ENCODE data around the gene CFAP65.

Gene CFAP65

GRCh38 chr2:219056176-219056895, 15.0 kb upstream of the CFAP65 start:
- TF ChIP-seq POLR2AphosphoS5 (IDR thresholded peaks at IDR 0.05; ENCODE audit: low read depth, low read length), result no peak
- no peak for TF ChIP-seq SPI1 (IDR thresholded peaks at IDR 0.05; ENCODE audit: low read depth, low read length)
- TF ChIP-seq POLR2A (IDR thresholded peaks at IDR 0.05; ENCODE audit: low read depth, low read length), result no peak
- TF ChIP-seq POU2F2 (IDR thresholded peaks at IDR 0.05; ENCODE audit: low read depth, low read length), result no peak
- TF ChIP-seq TAF1 (IDR thresholded peaks at IDR 0.05; ENCODE audit: low read depth, low read length), result no peak
- TF ChIP-seq PAX5 (IDR thresholded peaks at IDR 0.05; ENCODE audit: insufficient read depth, low read length, severe bottlenecking), result no peak
- DNase-seq (ENCODE audit: insufficient read length, low spot score) (no peak), FAIRE-seq (no peak)

GRCh38 chr2:219054956-219055903, 13.9 kb upstream of the CFAP65 start:
- no peak for FAIRE-seq
- no peak for TF ChIP-seq TAF1 (IDR thresholded peaks at IDR 0.05; ENCODE audit: low read depth, low read length)
- no peak for TF ChIP-seq POLR2A (IDR thresholded peaks at IDR 0.05; ENCODE audit: low read depth, low read length)
- no peak for TF ChIP-seq PAX5 (IDR thresholded peaks at IDR 0.05; ENCODE audit: insufficient read depth, low read length, severe bottlenecking)
- no peak for TF ChIP-seq POLR2AphosphoS5 (IDR thresholded peaks at IDR 0.05; ENCODE audit: low read depth, low read length)
- no peak for TF ChIP-seq SPI1 (IDR thresholded peaks at IDR 0.05; ENCODE audit: low read depth, low read length)
- TF ChIP-seq POU2F2 (IDR thresholded peaks at IDR 0.05; ENCODE audit: low read depth, low read length), result no peak
- DNase-seq (ENCODE audit: insufficient read length, low spot score), result no peak

GRCh38 chr2:219049282-219049681, 8.0 kb upstream of the CFAP65 start:
- FAIRE-seq (no peak), DNase-seq (ENCODE audit: insufficient read length, low spot score) (no peak)
- TF ChIP-seq POU2F2 (IDR thresholded peaks at IDR 0.05; ENCODE audit: low read depth, low read length) (no peak), POLR2AphosphoS5 (IDR thresholded peaks at IDR 0.05; ENCODE audit: low read depth, low read length) (no peak), PAX5 (IDR thresholded peaks at IDR 0.05; ENCODE audit: insufficient read depth, low read length, severe bottlenecking) (no peak), SPI1 (IDR thresholded peaks at IDR 0.05; ENCODE audit: low read depth, low read length) (no peak), POLR2A (IDR thresholded peaks at IDR 0.05; ENCODE audit: low read depth, low read length) (no peak), TAF1 (IDR thresholded peaks at IDR 0.05; ENCODE audit: low read depth, low read length) (no peak)

DNA sequence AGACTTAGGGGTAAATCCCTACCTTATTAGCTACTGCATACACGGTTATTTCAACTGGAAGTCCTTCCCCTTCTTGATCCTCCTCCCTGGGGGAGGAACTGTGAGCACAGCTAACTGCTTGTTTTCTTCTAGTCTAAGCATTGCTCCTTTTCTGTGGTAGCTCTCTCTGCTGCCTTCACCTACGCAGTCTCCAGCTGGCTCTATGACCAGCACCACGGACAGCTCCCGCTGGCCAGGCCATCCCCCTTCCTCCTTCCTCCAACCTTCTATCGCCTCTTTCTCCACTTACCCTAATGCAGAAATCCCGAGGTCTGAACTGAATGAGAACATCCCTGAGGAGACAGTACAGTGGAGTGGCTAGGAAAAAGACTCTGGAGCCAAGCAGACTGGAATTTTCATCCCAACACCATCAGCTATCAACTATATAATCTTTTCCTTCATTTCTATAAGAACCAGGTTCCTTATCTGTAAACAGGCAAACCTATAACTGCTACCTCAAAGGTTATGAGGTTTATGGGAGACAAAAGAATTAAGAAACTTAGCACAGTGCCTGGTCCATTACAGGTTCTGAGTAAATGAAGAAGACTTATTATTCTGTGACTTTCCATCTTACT, 4.7 kb upstream of the CFAP65 start:
- DNase-seq (ENCODE audit: insufficient read length, low spot score) (peak; percentile 33), FAIRE-seq (peak; percentile 38)
- TF ChIP-seq POU2F2 (IDR thresholded peaks at IDR 0.05; ENCODE audit: low read depth, low read length) (no peak), SPI1 (IDR thresholded peaks at IDR 0.05; ENCODE audit: low read depth, low read length) (no peak), TAF1 (IDR thresholded peaks at IDR 0.05; ENCODE audit: low read depth, low read length) (no peak), POLR2AphosphoS5 (IDR thresholded peaks at IDR 0.05; ENCODE audit: low read depth, low read length) (no peak), PAX5 (IDR thresholded peaks at IDR 0.05; ENCODE audit: insufficient read depth, low read length, severe bottlenecking) (no peak), POLR2A (IDR thresholded peaks at IDR 0.05; ENCODE audit: low read depth, low read length) (no peak)

DNA sequence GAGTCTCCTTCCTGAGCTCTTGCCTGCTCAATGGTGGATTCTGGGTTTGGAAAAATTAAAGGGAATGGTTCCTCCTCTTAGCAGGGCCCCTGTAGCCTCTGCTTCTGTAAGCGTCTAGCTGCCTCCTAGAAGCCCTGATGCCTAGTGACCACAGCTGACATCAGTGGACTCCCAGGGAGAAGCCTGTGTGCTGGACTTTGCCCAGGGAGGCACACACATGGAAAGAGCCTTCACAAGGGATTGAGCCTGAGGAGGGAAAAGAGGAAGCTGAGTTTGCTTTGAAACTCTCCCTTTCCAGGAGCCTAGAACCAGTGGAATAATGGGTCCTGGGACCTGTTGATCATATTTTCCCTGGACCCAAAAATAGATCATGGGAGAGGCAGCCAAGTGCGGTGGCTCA, 1.4 kb upstream of the CFAP65 start:
- no peak for TF ChIP-seq PAX5 (IDR thresholded peaks at IDR 0.05; ENCODE audit: insufficient read depth, low read length, severe bottlenecking)
- no peak for TF ChIP-seq POLR2A (IDR thresholded peaks at IDR 0.05; ENCODE audit: low read depth, low read length)
- TF ChIP-seq TAF1 (IDR thresholded peaks at IDR 0.05; ENCODE audit: low read depth, low read length), result no peak
- no peak for TF ChIP-seq POU2F2 (IDR thresholded peaks at IDR 0.05; ENCODE audit: low read depth, low read length)
- no peak for TF ChIP-seq POLR2AphosphoS5 (IDR thresholded peaks at IDR 0.05; ENCODE audit: low read depth, low read length)
- no peak for TF ChIP-seq SPI1 (IDR thresholded peaks at IDR 0.05; ENCODE audit: low read depth, low read length)
- DNase-seq (ENCODE audit: insufficient read length, low spot score) (no peak), FAIRE-seq (no peak)

- FAIRE-seq (no peak), DNase-seq (ENCODE audit: insufficient read length, low spot score) (no peak)
- no peak for TF ChIP-seq POU2F2 (IDR thresholded peaks at IDR 0.05; ENCODE audit: low read depth, low read length)
- TF ChIP-seq SPI1 (IDR thresholded peaks at IDR 0.05; ENCODE audit: low read depth, low read length), result no peak
- no peak for TF ChIP-seq POLR2AphosphoS5 (IDR thresholded peaks at IDR 0.05; ENCODE audit: low read depth, low read length)
- TF ChIP-seq POLR2A (IDR thresholded peaks at IDR 0.05; ENCODE audit: low read depth, low read length), result no peak
- no peak for TF ChIP-seq PAX5 (IDR thresholded peaks at IDR 0.05; ENCODE audit: insufficient read depth, low read length, severe bottlenecking)
- no peak for TF ChIP-seq TAF1 (IDR thresholded peaks at IDR 0.05; ENCODE audit: low read depth, low read length)
Measured at GRCh38 chr2:219042157-219042556, 841 bp upstream of the CFAP65 start.

DNA sequence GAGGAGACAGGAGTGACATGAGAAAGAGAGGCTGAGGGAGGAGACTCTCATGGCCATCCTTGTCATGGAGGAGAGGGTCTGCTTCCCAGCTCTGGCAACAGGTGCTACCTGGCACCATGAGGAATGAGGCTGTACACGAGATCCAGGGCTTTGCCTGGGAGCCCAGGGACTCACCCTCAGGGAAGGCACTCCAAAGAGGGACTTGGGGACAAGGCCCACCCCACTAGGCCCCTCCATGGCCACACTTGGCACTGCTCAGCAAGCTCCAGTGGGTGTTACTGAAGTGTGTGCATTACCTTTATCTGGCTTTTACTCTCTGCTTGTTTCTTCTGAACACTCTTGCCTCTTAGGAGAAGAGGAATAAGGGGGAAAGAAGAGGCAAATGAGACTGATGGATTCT, 2.7 kb downstream of the CFAP65 start:
- TF ChIP-seq SPI1 (IDR thresholded peaks at IDR 0.05; ENCODE audit: low read depth, low read length), result no peak
- TF ChIP-seq POLR2A (IDR thresholded peaks at IDR 0.05; ENCODE audit: low read depth, low read length), result no peak
- no peak for TF ChIP-seq POLR2AphosphoS5 (IDR thresholded peaks at IDR 0.05; ENCODE audit: low read depth, low read length)
- no peak for TF ChIP-seq PAX5 (IDR thresholded peaks at IDR 0.05; ENCODE audit: insufficient read depth, low read length, severe bottlenecking)
- TF ChIP-seq POU2F2 (IDR thresholded peaks at IDR 0.05; ENCODE audit: low read depth, low read length), result no peak
- TF ChIP-seq TAF1 (IDR thresholded peaks at IDR 0.05; ENCODE audit: low read depth, low read length), result no peak
- DNase-seq (ENCODE audit: insufficient read length, low spot score), result no peak
- no peak for FAIRE-seq

DNA sequence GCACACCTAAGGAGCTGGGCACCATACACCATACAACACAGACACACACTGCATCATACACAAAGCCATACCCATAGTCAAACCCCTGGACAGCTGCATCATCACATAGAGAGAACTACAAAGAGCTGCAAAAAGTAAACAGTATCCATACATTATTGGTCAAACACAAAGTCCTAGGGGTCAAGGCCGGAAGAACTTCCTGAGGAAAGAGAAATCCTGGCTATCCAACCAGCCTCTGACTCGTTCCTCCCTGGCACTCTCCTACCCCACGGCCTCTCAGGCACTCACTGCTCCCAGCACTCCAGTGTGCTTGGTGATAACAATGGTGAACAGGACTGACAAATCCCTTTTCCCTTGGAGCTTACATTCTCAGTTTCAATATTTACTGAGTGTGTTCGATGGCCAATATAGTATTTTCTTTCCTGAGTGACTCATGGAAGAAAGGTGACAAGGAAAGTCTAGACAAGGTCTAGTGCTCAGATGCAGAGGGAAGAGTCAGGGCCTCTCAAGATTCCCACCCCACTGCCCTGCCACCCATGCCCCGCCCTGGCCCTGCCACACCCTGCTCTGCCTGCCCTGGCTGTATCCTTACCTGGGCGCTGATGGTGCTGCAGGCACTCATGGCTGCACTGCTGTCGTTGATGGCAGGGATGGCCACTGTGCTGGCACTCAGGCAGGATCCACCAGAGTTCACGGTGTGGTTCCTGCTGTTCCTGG, 3.4 kb downstream of the CFAP65 start:
- DNase-seq (ENCODE audit: insufficient read length, low spot score), result no peak
- no peak for TF ChIP-seq POU2F2 (IDR thresholded peaks at IDR 0.05; ENCODE audit: low read depth, low read length)
- no peak for TF ChIP-seq SPI1 (IDR thresholded peaks at IDR 0.05; ENCODE audit: low read depth, low read length)
- TF ChIP-seq POLR2A (IDR thresholded peaks at IDR 0.05; ENCODE audit: low read depth, low read length), result no peak
- no peak for TF ChIP-seq POLR2AphosphoS5 (IDR thresholded peaks at IDR 0.05; ENCODE audit: low read depth, low read length)
- TF ChIP-seq PAX5 (IDR thresholded peaks at IDR 0.05; ENCODE audit: insufficient read depth, low read length, severe bottlenecking), result no peak
- TF ChIP-seq TAF1 (IDR thresholded peaks at IDR 0.05; ENCODE audit: low read depth, low read length), result no peak
- FAIRE-seq, result no peak
